GM21723 (cell line): ENCODE measurements around the gene ARL11.
"Not testable (repeated sequence)": the region's sequence is repeated elsewhere in the genome, so short reads cannot be mapped to it uniquely, and the experiment has no call there.

Experiments used
- ATAC-seq: cut with Tn5 transposase; IDR thresholded peaks from one replicate; pipeline ENCODE4 v1.9.1; 2021; ENCODE audit warnings: mild to moderate bottlenecking, moderate library complexity; ENCODE audit not compliant: unreplicated experiment

ARL11 gene

DNA sequence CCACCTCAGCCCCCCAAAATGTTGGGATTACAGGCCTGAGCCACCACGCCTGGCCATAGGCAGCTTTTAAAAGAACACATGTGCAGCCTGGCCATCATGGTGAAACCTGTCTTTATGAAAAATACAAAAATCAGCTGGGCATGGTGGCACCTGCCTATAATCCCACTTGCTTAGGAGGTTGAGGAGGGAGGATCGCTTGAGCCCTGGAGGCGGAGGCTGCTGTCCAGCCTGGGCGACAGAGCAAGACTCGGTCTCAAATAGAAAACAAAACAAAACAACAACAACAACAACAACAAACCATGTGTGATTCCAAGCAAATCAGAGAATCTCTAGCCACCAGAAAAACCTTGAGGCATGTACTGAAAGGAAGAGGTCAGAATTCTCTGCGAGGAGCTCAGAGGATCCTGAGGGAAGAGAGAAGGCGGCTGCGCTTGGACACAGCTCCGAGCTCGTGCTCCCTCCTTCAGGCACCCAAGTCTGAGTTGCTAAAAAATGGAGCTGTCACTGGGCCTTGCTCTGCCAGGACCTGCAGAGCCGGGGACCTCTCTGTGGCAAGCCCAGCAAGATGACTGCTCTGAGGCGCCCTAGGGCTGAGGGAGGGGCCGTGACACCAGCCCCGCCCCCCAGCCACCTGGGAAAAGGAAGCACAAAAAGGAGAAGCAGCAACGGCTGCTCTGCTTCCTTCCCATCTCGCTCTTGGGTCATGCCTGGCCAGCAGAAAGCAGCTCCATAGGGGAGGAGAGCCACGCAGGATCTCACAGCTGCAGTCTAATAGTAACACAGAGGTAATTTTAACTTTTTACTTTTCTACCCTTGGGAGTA, at the start of gene ARL11:
TSS of gene ARL11 (plus strand) at position 677 of the 822 bp plus-strand sequence. CDS start 1,941 bp downstream, outside the sequence.
- peak; percentile 97 for ATAC-seq

DNA sequence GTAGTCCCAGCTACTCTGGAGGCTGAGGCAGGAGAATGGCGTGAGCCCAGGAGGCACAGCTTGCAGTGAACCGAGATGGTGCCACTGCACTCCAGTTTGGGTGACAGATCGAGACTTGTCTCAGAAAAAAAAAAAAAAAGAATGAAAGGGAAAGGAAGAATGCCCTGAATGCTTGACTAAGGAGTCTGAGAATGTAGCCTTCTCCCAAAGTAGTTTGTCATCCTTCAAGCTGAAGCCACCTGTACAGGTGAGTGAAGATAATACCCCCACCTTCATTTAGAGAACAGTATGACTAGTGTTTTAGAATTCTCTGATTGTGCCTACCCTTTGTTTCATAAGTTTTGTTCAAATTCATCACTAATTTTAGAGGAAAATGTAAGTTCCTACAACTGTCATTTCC, 48.8 kb upstream of the ARL11 start:
- no peak for ATAC-seq

DNA sequence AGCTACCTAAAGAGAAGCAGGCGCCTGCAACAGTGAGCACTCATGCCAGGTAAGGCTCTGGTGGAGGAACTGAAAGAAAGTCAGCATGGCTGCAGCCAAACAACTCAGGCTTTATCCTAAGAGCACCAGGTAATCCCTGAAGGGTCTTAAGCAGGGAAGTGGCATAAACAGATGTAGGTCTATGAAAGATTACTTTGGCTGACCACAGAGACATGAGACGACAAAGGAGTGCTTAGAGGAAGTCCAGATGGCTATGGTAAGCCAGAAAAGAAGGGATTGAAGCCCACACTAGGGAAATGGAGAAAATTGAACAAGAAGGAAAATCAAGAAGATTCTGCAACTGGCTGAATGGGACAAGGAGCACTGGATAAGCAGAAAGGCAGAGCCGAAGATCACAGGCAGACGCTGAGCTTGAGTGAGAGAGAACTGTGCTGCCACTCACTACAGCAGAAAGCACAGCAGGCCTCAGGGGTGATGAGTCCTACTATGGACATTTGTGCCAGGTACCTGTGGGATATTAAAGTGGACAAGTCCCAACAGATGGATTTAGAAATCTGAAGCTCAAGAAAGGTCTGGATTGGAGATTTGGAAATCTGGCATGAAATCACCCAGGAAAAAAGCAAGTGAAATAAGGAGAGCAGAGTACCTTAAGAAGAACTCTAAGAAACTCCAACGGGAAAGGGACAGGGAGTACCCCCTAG, 47.2 kb upstream of the ARL11 start:
- no peak for ATAC-seq

DNA sequence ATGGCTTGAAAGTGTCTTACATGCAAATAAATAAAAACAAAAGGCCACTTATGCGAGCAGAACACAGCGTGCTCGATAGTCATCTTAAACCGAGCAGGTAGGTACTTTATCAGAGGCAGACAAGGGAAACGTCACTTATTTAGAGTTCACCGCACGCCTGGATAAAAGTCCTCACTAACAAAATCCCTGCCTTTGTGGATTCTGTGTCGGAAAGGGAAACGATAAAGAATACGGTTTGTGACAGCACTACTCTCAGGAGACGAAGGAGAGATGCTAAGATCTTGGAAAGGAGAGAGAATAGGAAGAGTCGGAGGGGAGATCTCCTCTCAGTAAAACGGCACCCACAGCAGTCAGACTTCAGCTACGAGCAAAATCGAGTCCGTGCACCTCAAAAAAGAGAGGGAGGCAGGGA, 43.5 kb upstream of the ARL11 start:
- ATAC-seq = peak; percentile 13

DNA sequence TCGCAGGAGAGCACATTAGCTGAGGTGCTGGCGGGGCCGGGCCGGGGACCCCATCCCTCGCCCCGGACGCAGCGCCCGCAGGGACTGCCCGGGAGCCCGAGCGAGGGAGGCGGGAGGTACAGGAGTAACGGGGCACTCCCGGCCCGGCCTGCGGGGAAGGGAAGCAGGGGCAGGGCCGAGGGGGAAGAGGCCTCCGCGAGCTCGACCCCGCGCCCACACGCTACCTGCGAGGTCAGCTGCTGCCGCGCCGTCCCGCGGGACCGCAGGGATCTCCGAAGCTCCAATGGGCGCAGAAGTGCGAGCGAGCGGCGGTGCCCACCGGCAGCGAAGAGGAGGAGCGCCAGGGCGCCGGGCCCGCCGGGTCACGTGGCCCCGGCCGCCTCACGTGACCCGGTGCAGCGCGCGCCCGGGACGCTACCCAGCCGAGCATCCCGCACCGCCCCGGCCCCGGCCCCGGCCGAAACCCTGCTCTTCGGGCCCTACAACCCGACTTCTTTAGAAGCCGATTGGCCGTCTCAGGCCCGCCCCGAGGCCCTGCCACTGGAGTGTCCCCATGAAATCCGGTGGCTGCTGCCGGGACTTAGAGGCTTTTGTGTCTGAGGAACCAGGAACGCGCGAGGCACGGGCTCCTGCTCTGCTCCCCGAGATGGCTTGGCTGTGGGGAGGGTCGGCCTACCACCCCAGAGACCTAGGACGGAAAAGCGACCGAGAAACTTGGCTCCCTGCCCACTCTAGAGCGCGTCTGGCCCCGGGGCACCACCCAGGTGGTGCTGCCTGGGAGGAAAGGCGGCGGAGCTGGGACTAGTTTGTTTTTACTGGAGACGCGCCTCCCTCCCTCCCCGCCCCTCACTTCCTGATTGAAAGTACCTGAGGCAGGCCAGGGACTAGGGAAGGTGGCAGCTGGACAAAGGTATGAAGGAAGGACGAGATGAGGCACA, 42.8 kb upstream of the ARL11 start, which contains the start of gene RCBTB1:
TSS of gene RCBTB1 (minus strand) at position 339 of the 938 bp plus-strand sequence. CDS start 18,279 bp downstream, outside the sequence.
- peak; percentile 95 for ATAC-seq

DNA sequence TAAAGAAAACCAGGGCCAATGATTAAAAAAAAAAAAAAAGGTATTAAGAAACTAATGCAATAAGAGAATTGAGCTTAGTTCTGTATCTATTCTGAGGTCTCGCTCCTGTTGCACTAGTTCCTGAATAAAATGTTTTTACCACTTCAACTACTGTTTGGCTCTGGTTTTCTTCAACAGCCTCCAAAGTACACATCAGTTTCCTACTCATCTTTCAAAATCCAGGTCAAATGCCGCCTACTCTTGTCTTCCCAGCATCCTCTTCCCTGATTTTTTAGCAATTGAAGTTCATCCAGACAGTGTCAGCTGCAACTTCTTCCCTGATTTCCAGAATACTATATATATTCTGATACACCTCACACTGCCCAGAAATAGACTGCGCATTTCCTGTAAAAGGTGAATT, 41.6 kb upstream of the ARL11 start:
- ATAC-seq = no peak

DNA sequence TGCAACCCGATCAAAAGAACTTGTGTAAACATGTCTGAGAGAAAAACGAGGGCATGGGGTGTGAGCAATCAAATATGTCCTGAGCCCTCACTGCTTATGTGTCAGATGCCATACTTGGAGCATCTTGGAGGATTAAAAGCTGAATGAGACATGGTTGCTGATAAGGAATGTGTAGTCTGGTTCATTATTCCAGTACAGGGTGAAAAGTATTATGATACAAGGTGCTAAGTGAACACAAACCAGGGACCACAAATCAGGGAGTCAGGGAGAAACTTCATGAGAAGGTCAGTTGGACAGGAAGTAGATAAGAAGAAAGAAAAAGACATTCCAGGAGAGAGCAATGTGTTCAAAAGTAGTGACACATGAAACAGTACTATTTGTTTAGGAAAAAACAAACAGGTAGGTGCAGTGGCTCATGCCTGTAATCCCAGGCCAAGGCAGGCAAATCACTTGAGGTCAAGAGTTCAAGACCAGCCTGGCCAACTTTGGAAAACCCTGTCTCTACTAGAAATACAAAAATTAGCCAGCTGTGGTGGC, 40.9 kb upstream of the ARL11 start:
- no peak for ATAC-seq

DNA sequence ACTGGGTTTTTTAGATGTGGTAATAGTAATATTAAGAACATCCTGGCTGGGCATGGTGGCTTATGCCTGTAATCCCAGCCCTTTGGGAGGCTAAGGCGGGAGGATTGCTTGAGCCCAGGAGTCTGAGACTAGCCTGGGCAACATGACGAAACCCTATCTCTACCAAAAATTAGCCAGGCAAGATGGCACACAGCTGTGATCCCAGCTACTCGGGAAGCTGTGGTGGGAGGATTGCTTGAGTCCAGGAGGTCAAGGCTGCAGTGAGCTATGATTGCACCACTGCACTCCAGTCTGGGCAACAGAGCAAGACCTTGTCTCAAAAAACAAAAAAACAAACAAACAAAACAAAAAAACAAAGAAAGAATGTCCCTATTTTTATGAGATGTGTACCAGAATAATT, 37.6 kb upstream of the ARL11 start:
- not testable (repeated sequence) for ATAC-seq

DNA sequence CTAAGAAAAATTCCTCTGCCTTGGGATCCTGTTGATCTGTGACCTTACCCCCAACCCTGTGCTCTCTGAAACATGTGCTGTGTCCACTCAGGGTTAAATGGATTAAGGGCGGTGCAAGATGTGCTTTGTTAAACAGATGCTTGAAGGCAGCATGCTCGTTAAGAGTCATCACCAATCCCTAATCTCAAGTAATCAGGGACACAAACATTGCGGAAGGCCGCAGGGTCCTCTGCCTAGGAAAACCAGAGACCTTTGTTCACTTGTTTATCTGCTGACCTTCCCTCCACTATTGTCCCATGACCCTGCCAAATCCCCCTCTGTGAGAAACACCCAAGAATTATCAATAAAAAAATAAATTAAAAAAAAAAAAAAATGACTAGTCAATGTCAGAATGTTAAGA, 34.4 kb upstream of the ARL11 start:
- ATAC-seq = not testable (repeated sequence)

DNA sequence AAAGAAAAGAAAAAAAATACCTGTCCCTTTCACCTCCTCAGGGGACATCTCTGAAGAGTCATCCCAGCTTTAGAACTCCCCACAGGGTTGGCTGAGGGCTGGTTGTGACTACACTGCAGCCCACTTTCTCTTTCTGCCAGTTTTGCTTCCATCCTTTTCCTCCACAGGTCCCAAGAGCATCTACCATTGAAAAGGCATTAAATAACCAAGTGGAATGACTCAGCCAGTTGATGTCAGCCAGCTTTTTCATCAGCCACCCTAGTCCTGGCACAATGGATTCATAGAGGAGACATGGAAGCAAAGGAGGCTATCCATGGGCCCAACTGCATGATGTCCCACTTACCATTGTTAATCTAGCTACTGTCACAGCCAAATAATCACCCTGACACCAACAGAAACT, 33.7 kb upstream of the ARL11 start:
- no peak for ATAC-seq

DNA sequence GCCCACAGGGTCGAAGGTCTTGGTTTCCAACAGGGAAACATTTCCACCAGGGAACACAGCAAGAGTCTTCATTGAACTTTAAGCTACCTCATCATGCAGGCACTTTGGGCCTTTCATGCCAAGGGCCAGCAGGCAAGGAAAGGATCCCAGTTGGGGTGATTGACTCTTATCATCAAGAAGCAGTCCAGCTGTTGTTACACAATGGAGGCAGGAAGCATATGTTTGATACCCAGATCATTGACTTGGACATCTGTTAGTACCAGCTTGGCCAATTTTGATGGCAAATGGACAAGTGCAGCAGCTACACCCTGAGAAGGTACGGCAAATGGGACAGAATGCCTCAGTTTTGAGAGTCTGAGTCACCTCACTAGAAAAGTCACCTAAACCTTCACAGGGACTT, 32.1 kb upstream of the ARL11 start:
- no peak for ATAC-seq

DNA sequence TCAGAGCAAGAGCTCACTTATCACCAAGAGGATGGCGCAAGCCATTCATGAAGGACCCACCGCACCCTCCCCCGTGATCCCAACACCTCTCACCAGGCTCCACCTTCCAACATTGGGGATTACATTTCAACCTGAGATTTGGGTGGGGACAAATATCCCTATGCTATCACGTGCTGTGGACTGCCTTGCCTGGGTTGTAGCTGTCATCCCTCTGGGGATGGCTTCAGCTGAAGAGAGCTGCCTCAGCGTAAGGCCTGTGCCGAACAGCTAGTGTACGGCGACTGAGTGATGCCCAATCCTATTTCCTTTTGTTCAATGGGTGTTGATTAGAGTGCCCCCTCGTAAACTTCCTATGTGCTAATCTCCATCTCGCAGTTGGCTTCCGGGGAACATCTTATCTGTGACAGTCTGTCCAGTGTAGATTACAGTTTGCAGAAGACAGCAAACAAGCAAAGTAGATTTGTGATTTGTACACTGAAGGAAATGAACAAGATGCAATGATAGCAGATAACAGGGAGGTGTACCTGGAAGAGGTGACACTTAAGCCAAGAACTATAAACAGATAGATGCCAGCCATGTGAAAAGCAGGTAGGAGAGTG, 31.2 kb upstream of the ARL11 start:
- no peak for ATAC-seq

DNA sequence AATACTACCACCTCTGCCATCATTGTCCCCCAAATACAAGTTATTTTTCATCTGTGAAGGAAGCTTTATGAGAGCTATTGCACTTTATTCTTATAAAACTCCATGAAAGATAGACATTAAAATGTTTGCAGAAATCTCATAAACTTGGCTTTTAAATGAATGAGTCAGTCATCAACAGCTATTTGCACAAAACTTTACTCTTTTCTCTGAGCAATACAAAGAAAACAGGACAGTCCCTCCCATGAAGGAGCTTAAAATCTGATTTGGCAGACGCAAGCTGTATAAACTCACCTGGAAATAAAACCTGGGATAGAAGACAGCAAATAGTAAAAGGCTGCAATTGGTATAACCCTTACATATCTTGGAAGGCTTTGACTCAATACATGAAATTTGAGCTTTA, 26.3 kb upstream of the ARL11 start:
- ATAC-seq = no peak

DNA sequence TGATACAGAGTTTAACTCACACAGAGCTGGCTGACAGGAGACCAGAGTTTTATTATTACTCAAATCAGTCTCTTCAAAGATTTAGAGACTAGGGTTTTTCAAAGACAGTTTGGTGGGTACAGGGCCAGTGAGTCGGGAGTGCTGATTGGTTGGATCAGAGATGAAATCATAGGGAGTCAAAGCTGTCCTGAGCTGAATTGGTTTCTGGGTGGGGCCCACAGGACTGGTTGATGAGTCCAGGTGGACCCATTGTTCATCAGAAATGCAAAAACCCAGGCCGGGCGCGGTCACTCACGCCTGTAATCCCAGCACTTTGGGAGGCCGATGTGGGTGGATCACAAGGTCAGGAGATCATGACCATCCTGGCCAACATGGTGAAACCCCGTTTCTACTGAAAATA, 25.7 kb upstream of the ARL11 start:
- not testable (repeated sequence) for ATAC-seq

DNA sequence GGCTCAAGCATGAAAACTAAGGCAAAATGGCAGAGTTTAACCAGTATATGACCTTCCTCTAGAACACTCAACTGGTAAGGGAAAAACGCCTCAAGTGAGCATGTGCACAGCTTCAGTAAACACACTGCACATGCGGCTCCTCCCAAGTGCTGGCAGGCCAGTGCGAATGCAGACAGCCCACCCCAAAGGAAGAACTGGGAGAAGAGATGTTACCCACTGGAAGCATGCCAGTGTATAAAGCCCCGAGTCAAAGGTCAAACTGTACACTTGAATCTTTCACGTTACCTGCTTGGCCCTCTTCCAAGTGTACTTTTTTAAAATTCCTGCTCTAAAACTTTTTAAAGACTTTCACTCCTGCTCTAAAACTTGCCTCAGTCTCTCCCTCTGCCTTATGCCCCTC, 23.7 kb upstream of the ARL11 start:
- no peak for ATAC-seq

DNA sequence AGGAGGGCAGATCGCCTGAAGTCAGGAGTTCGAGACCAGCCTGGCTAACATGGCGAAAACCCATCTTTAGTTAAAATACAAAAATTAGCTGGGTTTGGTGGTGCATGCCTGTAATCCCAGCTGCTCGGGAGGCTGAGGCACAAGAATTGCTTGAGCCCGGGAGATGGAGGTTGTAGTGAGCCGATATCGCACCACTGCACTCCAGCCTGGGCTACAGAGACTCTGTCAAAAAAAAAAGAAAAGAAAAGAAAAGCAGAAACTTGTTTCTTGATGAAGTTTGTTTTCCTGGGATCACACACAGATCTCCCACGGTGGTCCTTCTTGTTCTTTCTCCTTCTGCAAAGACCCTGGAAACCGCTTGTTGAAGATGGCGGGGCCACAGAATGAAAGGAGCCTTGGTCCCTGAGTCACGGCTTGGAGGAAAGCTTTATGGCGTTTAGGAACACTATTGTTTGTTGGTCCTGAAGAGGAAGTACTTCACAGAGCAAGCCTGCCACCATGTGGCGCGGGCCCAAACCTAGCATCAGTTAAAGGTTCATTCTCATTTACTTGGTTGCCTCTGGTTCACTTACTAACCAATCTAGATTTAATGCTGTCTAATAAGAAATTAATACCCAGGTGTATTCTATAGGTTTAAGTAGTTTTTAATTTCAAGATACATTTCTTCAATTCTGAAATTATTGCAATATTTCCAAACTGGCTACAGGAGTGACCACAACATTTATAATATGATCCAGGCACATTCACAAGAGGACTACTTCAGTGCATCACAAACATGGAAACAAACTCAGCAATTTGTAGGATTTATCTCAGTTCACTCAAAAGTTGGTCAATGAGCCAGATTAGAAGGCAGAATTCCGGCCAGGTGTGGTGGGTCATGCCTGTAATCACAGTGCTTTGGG, 21.3 kb upstream of the ARL11 start:
- ATAC-seq = peak; percentile 94

DNA sequence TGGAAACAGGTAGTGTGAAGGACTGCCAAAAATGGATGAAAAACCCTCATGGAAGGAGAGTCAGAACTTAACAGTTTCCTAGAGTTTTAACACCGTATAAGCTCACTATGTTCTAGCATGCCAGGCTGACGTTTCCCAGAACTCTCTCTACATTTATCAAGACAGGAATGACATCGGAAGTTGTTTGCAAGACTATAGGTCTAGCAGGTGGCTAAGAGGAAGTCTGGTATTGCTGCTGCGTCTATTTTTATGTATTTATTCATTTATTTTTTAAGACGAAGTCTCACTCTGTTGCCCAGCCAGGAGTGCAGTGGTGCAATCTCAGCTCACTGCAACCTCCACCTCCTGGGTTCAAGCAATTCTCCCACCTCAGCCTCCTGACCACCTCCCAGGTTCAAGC, 20.5 kb upstream of the ARL11 start:
- no peak for ATAC-seq

DNA sequence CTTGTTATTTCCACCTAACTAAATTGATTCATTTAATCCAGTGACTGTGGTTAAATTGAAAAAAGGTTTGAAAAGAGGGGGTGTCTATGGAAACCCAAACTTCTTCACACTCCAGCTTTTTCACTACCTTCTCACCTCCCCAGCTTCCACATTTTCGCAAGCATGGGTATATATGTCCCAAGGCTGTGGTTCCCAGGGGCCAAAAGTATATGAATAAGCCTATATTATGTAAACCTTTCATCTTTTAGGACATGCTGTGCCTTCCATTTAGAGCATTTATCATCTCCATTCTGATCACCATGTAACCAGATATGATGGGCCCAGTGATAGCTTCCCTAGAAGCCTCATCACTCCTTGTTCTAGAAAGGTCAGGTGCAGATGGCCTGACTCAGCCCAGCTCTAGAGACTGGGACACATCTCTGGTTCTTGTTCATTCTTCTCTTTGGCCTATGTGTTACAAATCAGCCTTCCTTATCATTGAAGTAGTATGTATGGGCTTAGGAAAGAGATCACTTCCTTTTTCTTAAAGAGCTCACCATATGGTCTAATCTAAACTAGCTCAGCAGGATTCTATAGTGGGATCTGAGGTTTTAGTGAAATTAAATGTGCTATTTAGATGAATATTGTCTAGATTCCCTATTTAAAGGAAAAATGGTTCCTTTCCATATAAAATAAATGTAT, 19.5 kb upstream of the ARL11 start:
- ATAC-seq = no peak

DNA sequence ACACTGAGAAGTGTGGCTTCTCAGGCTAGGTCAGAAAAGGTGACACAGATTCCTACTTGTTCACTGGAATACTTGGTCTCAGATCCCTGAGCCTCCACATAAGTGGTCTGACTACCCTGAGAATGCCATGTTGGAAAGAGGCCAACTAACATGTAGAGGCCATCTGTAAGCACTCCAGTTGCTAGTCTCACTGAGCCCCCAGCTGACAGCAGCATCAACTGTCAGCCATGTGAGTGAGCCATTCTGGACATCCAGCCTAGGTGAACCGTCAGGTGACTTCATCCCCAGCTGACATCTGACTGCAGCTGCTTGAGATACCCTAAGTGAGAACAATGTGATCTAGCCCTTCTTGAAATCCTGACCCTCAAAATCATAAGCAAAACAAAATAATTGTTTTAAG, 18.1 kb upstream of the ARL11 start:
- ATAC-seq = no peak
